NCI-H345 (cell line): ENCODE measurements around the gene SPP2.

Experiments
- DNase-seq: peaks from one replicate; lab custom pipeline; 2025; lab: John Stamatoyannopoulos, UW

Gene SPP2

GRCh38 chr2:234050455-234051135 lies at the start of gene SPP2:
SPP2 (plus strand) TSS chr2:234050702; CDS start chr2:234050787, 85 bp downstream.
- no peak for DNase-seq

- no peak for DNase-seq
These were observed 48.9 kb upstream of the SPP2 start for GRCh38 chr2:234001380-234002160.

GRCh38 chr2:234002281-234002680 lies 48.2 kb upstream of the SPP2 start:
- DNase-seq: no peak

- no peak for DNase-seq
These were observed 46.4 kb upstream of the SPP2 start for GRCh38 chr2:234003972-234004617.

GRCh38 chr2:234005126-234005525 lies 45.4 kb upstream of the SPP2 start:
- no peak for DNase-seq

GRCh38 chr2:234006501-234006900 lies 44.0 kb upstream of the SPP2 start:
- DNase-seq: no peak

- no peak for DNase-seq
These were observed 36.1 kb upstream of the SPP2 start for GRCh38 chr2:234014427-234014826.

- DNase-seq: no peak
These were observed 34.6 kb upstream of the SPP2 start for GRCh38 chr2:234015861-234016260.

GRCh38 chr2:234019896-234020295 lies 30.6 kb upstream of the SPP2 start:
- peak; percentile 4 for DNase-seq

- DNase-seq: no peak
These were observed 30.2 kb upstream of the SPP2 start for GRCh38 chr2:234020332-234020731.

GRCh38 chr2:234022424-234022823 lies 28.1 kb upstream of the SPP2 start:
- no peak for DNase-seq

GRCh38 chr2:234024304-234024703 lies 26.2 kb upstream of the SPP2 start:
- no peak for DNase-seq

- no peak for DNase-seq
These were observed 25.0 kb upstream of the SPP2 start for GRCh38 chr2:234025466-234025865.

- no peak for DNase-seq
These were observed 24.6 kb upstream of the SPP2 start for GRCh38 chr2:234025891-234026401.

- no peak for DNase-seq
These were observed 23.7 kb upstream of the SPP2 start for GRCh38 chr2:234026693-234027254.

GRCh38 chr2:234027641-234028040 lies 22.9 kb upstream of the SPP2 start:
- DNase-seq: no peak

- DNase-seq: no peak
These were observed 21.3 kb upstream of the SPP2 start for GRCh38 chr2:234029150-234029733.

- DNase-seq: no peak
These were observed 19.3 kb upstream of the SPP2 start for GRCh38 chr2:234031207-234031606.

- DNase-seq: no peak
These were observed 18.1 kb upstream of the SPP2 start for GRCh38 chr2:234032279-234032856.

GRCh38 chr2:234033174-234033573 lies 17.3 kb upstream of the SPP2 start:
- no peak for DNase-seq

- no peak for DNase-seq
These were observed 16.6 kb upstream of the SPP2 start for GRCh38 chr2:234033885-234034284.
